ENCODE data around the gene STK38. TPM values are rescaled to one million over a fixed set of nuclear protein-coding genes. Genes with fewer than 3 reads are reported as not detected.

The STK38 gene
- 22.4 and 29.4 TPM in 2 replicates for total RNA-seq (2014; rRNA removed; shearing (Covaris generic))
- 42.5 and 46.5 TPM in 2 replicates for total RNA-seq (2022)
- percentile 82 among the genes with signal in this experiment for Bru-seq, nascent RNA
- percentile 87 among the genes with signal in this experiment for BruChase-seq, experiment 1, labeled RNA remaining after a 6-hour chase
- percentile 89 among the genes with signal in this experiment for BruChase-seq, experiment 2, labeled RNA remaining after a 2-hour chase
- long read RNA-seq, transcript STK38-201 (14 exons, 3,576 nt), result major isoform, 16 of 97 reads
- long read RNA-seq, partial matches to known transcripts, result 15 of 97 reads
- long read RNA-seq, other reads (novel, unspliced or antisense), result 66 of 97 reads

DNA sequence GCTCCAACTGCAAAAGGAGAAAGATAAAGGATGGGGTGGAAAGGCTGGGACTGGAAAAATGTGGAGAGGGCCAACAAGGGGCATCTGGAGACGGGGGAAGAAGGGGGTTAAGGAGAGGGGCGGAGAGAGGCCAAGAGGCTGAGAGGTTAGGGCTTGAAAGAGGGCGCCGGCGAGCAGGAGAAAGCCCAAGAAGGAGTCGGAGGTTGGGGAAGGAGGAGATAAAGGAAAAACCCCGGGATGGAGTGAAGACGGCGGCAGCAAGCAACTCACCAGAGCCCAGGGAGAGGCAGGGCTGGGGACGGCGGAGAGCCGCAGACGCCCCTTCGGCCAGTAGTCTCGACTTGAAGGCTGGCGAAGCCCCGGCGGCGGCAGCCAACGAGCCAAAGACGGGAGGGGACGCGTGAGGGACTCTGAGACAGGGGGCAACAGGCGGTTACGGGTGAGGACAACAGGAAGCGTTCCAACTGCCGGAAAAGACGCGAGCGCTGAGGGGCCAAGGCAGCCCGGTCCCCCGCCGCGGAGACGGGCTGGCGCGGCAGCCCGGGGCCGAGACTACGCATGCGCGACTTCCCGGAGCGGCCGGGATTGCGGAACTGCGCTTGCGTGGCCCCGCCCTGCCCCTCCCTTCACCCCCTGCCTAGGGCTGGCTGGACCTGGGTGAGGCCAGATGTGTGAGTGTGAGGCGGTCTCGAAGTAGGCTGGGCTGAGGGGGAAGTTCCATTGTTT is at the start of gene STK38:
Gene STK38 (minus strand): TSS at position 560 of the 726 bp plus-strand sequence. CDS start 7,277 bp downstream, outside the sequence.
- ChIA-PET CTCF (ENCODE audit: unreplicated experiment) (no interaction called here), POLR2A (interaction anchor here (1.0 to 2.4 kb wide), 3 partner anchors 8 to 46 kb away, joined by 3 to 9 read pairs (median 4); no protein-coding TSS in a partner anchor)
- Histone ChIP-seq H3K9me2 (ENCODE audit: insufficient read depth, low read length) (no peaks in the 10 kb centered on the region), H4K20me1 (ENCODE audit: insufficient read depth, low read length) (peaks cover 13% of the 10 kb centered on the region; the same call in 1 of the 2 replicates), H2AFZ (ENCODE audit: low read length) (peak within 1 kb of the TSS; percentile 61), H3K4me1 (ENCODE audit: insufficient read depth, low read length, poor library complexity, severe bottlenecking) (peaks cover 66% of the 10 kb centered on the region), H3K79me2 (ENCODE audit: insufficient read depth, low read depth, low read length) (peaks cover 51% of the 10 kb centered on the region), H3K36me3 (ENCODE audit: insufficient read depth, low read length) (peaks cover 24% of the 10 kb centered on the region), H3K27ac (ENCODE audit: low read depth, low read length, poor library complexity, severe bottlenecking) (peak within 1 kb of the TSS; percentile 78), H3K4me2 (ENCODE audit: low read length) (peak within 1 kb of the TSS; percentile 90), H3K4me3 (ENCODE audit: low read depth, low read length, poor library complexity, severe bottlenecking) (peak within 1 kb of the TSS; percentile 84), H3K9me3 (ENCODE audit: low read length) (no peaks in the 10 kb centered on the region)
- DNase-seq (ENCODE audit: low spot score), result peak; percentile 94
- BruUV-seq (replicated peaks), result no TSS peak
- intact Hi-C loops (cut with micrococcal nuclease; ENCODE audit: unreplicated experiment), result loop anchor here (1.0 kb wide), 2 partner anchors 47 to 104 kb away; partner anchors contain the start of gene SRSF3
- TF ChIP-seq EZH2phosphoT487 (IDR thresholded peaks at IDR 0.05; ENCODE audit: borderline replicate concordance, low read depth, low read length), result no peak
- TF ChIP-seq CTCF (conservative IDR thresholded peaks at IDR 0.05; ENCODE audit: low read length), result peak; percentile 58; the same call in 1 of the 2 replicates

DNA sequence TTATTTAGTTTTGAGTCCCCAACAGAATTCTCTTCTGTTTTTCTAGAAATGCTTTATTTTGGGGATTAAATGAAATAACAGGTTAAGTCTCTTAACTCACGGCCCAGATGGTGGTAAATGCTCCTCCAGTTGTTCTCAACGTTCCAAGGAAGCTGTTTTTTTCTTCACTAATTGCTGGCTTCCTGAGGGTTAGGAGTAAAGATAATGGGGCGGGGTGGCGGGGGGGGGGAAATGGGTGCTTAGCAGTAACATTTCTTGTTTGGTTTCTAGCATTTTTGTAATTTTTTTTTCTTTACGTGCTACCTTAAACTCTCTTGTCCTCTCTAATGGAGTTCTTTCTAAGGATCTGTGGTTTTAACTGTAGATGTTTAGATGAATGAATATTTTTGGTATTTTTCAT is 49.1 kb upstream of the STK38 start:
- ChIA-PET POLR2A (interaction anchor here (0.8 kb wide), 1 partner anchor 96 kb away, joined by 4 read pairs; no protein-coding TSS in a partner anchor), CTCF (ENCODE audit: unreplicated experiment) (no interaction called here)
- Histone ChIP-seq H3K4me3 (ENCODE audit: low read depth, low read length, poor library complexity, severe bottlenecking) (peak overlapping the region; percentile 97), H3K79me2 (ENCODE audit: insufficient read depth, low read depth, low read length) (peaks cover 72% of the 10 kb centered on the region), H3K36me3 (ENCODE audit: insufficient read depth, low read length) (peaks cover 71% of the 10 kb centered on the region), H3K9me3 (ENCODE audit: low read length) (no peaks in the 10 kb centered on the region), H2AFZ (ENCODE audit: low read length) (no peak overlapping the region), H3K9me2 (ENCODE audit: insufficient read depth, low read length) (no peaks in the 10 kb centered on the region), H3K4me2 (ENCODE audit: low read length) (peak overlapping the region; percentile 85), H3K4me1 (ENCODE audit: insufficient read depth, low read length, poor library complexity, severe bottlenecking) (peaks cover 67% of the 10 kb centered on the region), H3K27ac (ENCODE audit: low read depth, low read length, poor library complexity, severe bottlenecking) (peak overlapping the region; percentile 13), H4K20me1 (ENCODE audit: insufficient read depth, low read length) (peaks cover 64% of the 10 kb centered on the region)
- TF ChIP-seq CTCF (conservative IDR thresholded peaks at IDR 0.05; ENCODE audit: low read length) (no peak), EZH2phosphoT487 (IDR thresholded peaks at IDR 0.05; ENCODE audit: borderline replicate concordance, low read depth, low read length) (no peak)
- DNase-seq (ENCODE audit: low spot score), result no peak
- intact Hi-C loops (cut with micrococcal nuclease; ENCODE audit: unreplicated experiment), result loop anchor here (10.0 kb wide), 1 partner anchor 408 kb away; the partner anchor contains the start of gene FGD2
- no TSS peak for BruUV-seq (replicated peaks)
